Endodermal cell (in vitro differentiated cells): ENCODE measurements around the gene DNAJC6. TPM values are rescaled to one million over a fixed set of nuclear protein-coding genes. Genes with fewer than 3 reads are reported as not detected.
A peak's percentile ranks its signal among the peaks of the same experiment; 100 is the strongest.

ENCODE experiments used
- DNase-seq: peaks from one replicate; pipeline ENCODE4 v3.0.0-alpha.2; 2017
- H3K27ac ChIP-seq: 2 replicates; pipeline ENCODE4 v1.5.1; 2013; ENCODE audit warnings: mild to moderate bottlenecking, low read depth, low read length, moderate library complexity
- H3K27me3 ChIP-seq: 2 replicates; pipeline ENCODE4 v1.6.1; 2013; ENCODE audit warnings: mild to moderate bottlenecking, low read length, moderate library complexity; ENCODE audit not compliant: insufficient read depth, control insufficient read depth, poor library complexity, severe bottlenecking
- H3K36me3 ChIP-seq: 2 replicates; pipeline ENCODE4 v1.7.0; 2013; ENCODE audit warnings: mild to moderate bottlenecking, low read length, moderate library complexity; ENCODE audit not compliant: control insufficient read depth, insufficient read depth
- H3K4me1 ChIP-seq: one replicate; pipeline ENCODE4 v1.7.0; 2013; ENCODE audit warnings: low read length; ENCODE audit not compliant: control insufficient read depth, insufficient read depth
- H3K4me3 ChIP-seq: 2 replicates; pipeline ENCODE4 v1.5.1; 2013; ENCODE audit warnings: mild to moderate bottlenecking, low read length, moderate library complexity
- H3K9ac ChIP-seq: 2 replicates; pipeline ENCODE4 v1.6.1; 2013; ENCODE audit warnings: mild to moderate bottlenecking, low read length, moderate library complexity; ENCODE audit not compliant: poor library complexity, severe bottlenecking; ENCODE audit errors: extremely low read depth
- H3K9me3 ChIP-seq: 2 replicates; pipeline ENCODE4 v1.6.1; 2013; ENCODE audit warnings: mild to moderate bottlenecking, low read length, moderate library complexity; ENCODE audit not compliant: control insufficient read depth
- H3K27ac Mint-ChIP-seq: 2 replicates; pipeline ENCODE4 v1.8.0; 2020; ENCODE audit warnings: mixed read lengths
- H3K27me3 Mint-ChIP-seq: 2 replicates; pipeline ENCODE4 v1.8.0; 2021; ENCODE audit warnings: mild to moderate bottlenecking, mixed read lengths; ENCODE audit not compliant: insufficient read depth
- H3K36me3 Mint-ChIP-seq: 2 replicates; pipeline ENCODE4 v1.8.0; 2020; ENCODE audit warnings: low read depth, mixed read lengths
- H3K4me1 Mint-ChIP-seq: 2 replicates; pipeline ENCODE4 v1.8.0; 2020; ENCODE audit warnings: mixed read lengths
- H3K4me3 Mint-ChIP-seq: 2 replicates; pipeline ENCODE4 v1.8.0; 2020; ENCODE audit warnings: mild to moderate bottlenecking, moderate library complexity, mixed read lengths
- H3K9me3 Mint-ChIP-seq: 2 replicates; pipeline ENCODE4 v1.8.0; 2020; ENCODE audit warnings: mild to moderate bottlenecking, mixed read lengths
- WGBS, 2 experiments: methylation state at CpG; one replicate each; pipeline versions ENCODE4 v1.1.5 to v1.1.7; 2013; ENCODE audit warnings: missing lambda C conversion rate in 2 of 2, mixed read lengths in 1 of 2; ENCODE audit not compliant: insufficient coverage in 1 of 2, insufficient read length in 1 of 2; 5-methylcytosine and 5-hydroxymethylcytosine counted together
- total RNA-seq, 2 donors: library from RNA; stranded (reverse); fragmentation: NEBNext Ultra II Directional in 1 of 2; extraction: Animal tissue kit (Norgen Biotek cat#: 25700) in 1 of 2; gene quantifications; 2 replicates in 1 of 2; 3 replicates in 1 of 2; pipeline ENCODE4 v1.2.1, GENCODE V29; 2021
- TF ChIP-seq, protein P1 (sequence below): fragments of 200-600 bp; sonication (generic); conservative IDR thresholded peaks from 2 replicates; pipeline ENCODE4 v1.5.0; 2021; ENCODE audit warnings: antibody characterized with exemption, mild to moderate bottlenecking

Gene DNAJC6
- total RNA-seq, 2 donors from 2014 or later: 17.4 to 33.9 TPM

DNA sequence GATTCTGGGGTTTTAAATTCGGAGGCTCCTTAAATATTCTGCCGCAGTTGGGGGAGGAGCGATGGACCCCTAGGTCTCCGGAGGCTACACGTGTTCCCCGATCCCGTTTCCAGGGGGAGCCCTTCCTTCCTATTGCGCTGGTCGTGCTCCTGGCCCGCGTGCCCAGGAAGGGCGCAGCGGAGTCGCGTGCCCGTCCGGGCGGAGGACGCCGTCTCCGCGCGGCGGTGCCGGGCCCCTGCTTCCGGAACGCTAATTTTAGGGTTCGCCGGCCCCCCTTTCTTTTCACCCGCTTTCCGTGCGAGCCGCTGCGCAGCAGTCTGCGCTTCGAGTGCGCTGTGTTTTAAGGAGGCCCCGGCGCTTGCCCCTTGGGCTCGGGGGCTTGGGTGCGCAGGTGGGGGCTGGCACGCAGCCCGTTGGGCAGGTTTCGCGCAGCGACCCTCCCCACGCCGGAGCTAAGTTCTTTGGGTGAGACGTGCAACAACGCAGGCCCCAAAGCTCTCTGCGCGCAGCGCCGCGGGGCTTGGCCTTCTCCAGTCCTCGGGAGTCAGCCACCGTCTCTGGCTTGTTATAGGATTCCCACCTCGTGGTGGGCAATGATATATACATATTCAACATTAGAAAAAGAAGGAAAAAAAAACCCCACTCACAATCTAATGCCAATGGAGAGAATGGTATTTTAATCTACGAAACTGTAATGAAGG, 43.5 kb upstream of the DNAJC6 start:
- no peaks in the 10 kb centered on the region for H3K36me3 Mint-ChIP-seq
- H3K27me3 ChIP-seq: no peaks in the 10 kb centered on the region
- H3K9ac ChIP-seq: peak overlapping the region; percentile 67
- WGBS, 2 experiments: 0 to 2% methylated on average over 12 to 57 of the region's 59 CpGs
- H3K4me3 Mint-ChIP-seq: peak overlapping the region; percentile 49
- no peaks in the 10 kb centered on the region for H3K9me3 Mint-ChIP-seq
- H3K27ac Mint-ChIP-seq: peak overlapping the region; percentile 8
- H3K27me3 Mint-ChIP-seq: peaks cover 8% of the 10 kb centered on the region
- no peaks in the 10 kb centered on the region for H3K36me3 ChIP-seq
- peak overlapping the region; percentile 79 for H3K4me3 ChIP-seq
- peaks cover 17% of the 10 kb centered on the region for H3K4me1 Mint-ChIP-seq
- TF ChIP-seq, protein P1, sequence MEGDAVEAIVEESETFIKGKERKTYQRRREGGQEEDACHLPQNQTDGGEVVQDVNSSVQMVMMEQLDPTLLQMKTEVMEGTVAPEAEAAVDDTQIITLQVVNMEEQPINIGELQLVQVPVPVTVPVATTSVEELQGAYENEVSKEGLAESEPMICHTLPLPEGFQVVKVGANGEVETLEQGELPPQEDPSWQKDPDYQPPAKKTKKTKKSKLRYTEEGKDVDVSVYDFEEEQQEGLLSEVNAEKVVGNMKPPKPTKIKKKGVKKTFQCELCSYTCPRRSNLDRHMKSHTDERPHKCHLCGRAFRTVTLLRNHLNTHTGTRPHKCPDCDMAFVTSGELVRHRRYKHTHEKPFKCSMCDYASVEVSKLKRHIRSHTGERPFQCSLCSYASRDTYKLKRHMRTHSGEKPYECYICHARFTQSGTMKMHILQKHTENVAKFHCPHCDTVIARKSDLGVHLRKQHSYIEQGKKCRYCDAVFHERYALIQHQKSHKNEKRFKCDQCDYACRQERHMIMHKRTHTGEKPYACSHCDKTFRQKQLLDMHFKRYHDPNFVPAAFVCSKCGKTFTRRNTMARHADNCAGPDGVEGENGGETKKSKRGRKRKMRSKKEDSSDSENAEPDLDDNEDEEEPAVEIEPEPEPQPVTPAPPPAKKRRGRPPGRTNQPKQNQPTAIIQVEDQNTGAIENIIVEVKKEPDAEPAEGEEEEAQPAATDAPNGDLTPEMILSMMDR: peak; percentile 71
- no peak overlapping the region for H3K27ac ChIP-seq
- peak; percentile 89 for DNase-seq
- H3K9me3 ChIP-seq: no peaks in the 10 kb centered on the region
- peaks cover 5% of the 10 kb centered on the region for H3K4me1 ChIP-seq

DNA sequence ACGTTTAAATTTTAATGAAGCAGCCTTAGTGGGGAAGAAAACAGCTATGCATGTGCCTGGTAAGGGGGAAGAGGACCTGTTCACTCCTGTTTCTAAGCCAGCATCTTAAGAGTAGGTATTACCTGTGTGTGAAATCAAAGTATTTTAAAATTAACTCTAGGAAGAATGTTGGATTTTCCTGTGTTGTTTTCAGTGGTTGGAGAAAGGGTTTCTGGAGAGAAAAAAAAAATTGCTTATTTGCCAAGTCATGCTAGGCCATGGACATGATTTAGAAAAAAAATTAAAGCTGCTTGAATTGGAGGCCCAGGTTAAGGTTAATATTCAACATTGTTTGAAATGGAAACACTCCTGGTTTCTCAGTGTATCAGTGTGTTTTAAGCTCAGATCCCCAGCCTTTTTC, 42.9 kb upstream of the DNAJC6 start:
- Mint-ChIP-seq H3K4me1 (peaks cover 17% of the 10 kb centered on the region), H3K36me3 (no peaks in the 10 kb centered on the region)
- no peak overlapping the region for H3K27ac ChIP-seq

DNA sequence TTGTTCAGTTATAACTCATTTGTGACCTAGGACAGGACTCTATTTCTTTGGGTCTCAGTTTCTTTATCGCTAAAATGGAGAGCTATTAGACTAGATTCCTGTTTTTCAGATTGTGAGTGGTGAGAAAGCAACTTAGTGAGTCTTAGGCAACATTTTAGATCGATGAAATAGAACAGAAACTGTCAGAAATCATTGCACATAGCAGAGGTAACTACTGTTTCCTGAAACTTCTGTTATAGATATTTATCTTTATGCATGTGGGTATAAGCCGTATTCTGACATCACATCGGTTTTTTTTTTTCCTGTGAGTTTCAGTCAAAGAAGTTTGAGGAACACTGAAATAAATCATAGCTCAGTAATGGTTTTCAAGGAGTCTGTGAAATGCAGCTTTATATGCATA, 42.1 kb upstream of the DNAJC6 start:
- Histone ChIP-seq H3K9ac (no peak overlapping the region), H3K9me3 (no peaks in the 10 kb centered on the region), H3K27ac (no peak overlapping the region), H3K4me3 (no peak overlapping the region), H3K36me3 (no peaks in the 10 kb centered on the region), H3K27me3 (no peaks in the 10 kb centered on the region), H3K4me1 (peaks cover 5% of the 10 kb centered on the region)
- no peak for DNase-seq
- Mint-ChIP-seq H3K9me3 (no peaks in the 10 kb centered on the region), H3K27me3 (peaks cover 8% of the 10 kb centered on the region), H3K4me3 (no peak overlapping the region), H3K27ac (no peak overlapping the region), H3K36me3 (no peaks in the 10 kb centered on the region), H3K4me1 (peaks cover 17% of the 10 kb centered on the region)
- TF ChIP-seq, protein P1: no peak
- WGBS, 2 experiments: 95 to 98% methylated on average over 3 to 4 of the region's 4 CpGs

More for the DNA sequence above, 42.9 kb upstream of the DNAJC6 start:
- no peak for DNase-seq
- H3K9ac ChIP-seq: no peak overlapping the region
- H3K36me3 ChIP-seq: no peaks in the 10 kb centered on the region
- TF ChIP-seq, protein P1: no peak
- no peaks in the 10 kb centered on the region for H3K9me3 Mint-ChIP-seq
- no peak overlapping the region for H3K27ac Mint-ChIP-seq
- no peaks in the 10 kb centered on the region for H3K27me3 ChIP-seq
- 9% methylated on average over 1 of the region's 1 CpG for WGBS, 2 experiments
- peaks cover 8% of the 10 kb centered on the region for H3K27me3 Mint-ChIP-seq
- peaks cover 5% of the 10 kb centered on the region for H3K4me1 ChIP-seq
- H3K4me3 ChIP-seq: peak overlapping the region; percentile 79
- peak overlapping the region; percentile 49 for H3K4me3 Mint-ChIP-seq
- H3K9me3 ChIP-seq: no peaks in the 10 kb centered on the region
